Right atrium auricular region (tissue), 2 donors: ENCODE data around the gene LPP. TPM values are rescaled to one million over a fixed set of nuclear protein-coding genes. Genes with fewer than 3 reads are reported as not detected.

Source experiments
- DNase-seq: peaks from one replicate; pipeline ENCODE4 v3.0.0-alpha.2; 2019; ENCODE audit warnings: low spot score
- H3K27ac ChIP-seq, 2 donors: fragments of 200-600 bp; sonication (generic); 1 replicate in 1 of 2; 2 replicates in 1 of 2; pipeline ENCODE4 v1.5.1; 2016 to 2019
- H3K27me3 ChIP-seq, 2 donors: fragments of 200-600 bp; sonication (generic); one replicate each; pipeline versions ENCODE4 v1.5.1 to v1.6.0; 2017 to 2019
- H3K36me3 ChIP-seq: fragments of 200-600 bp; sonication (generic); one replicate; pipeline ENCODE4 v1.5.1; 2016
- H3K4me1 ChIP-seq, 2 donors: fragments of 200-600 bp; sonication (generic); one replicate each; pipeline versions ENCODE4 v1.5.1 to v1.6.0; 2017 to 2019
- H3K4me3 ChIP-seq, 2 donors: fragments of 200-600 bp; sonication (generic); 1 replicate in 1 of 2; 2 replicates in 1 of 2; pipeline ENCODE4 v1.5.1; 2017 to 2019; ENCODE audit warnings: mild to moderate bottlenecking in 1 of 2, moderate library complexity in 1 of 2
- H3K9me3 ChIP-seq, 2 donors: fragments of 200-600 bp; sonication (generic); one replicate each; pipeline ENCODE4 v1.5.1; 2019
- total RNA-seq, 2 donors: library from RNA; depleted of rRNA; stranded (reverse); fragments of >200 nt; gene quantifications; one replicate each; pipeline ENCODE4 v1.1.0, GENCODE V29; 2016
- TF ChIP-seq, protein P1 (sequence below), 2 donors: fragments of 200-600 bp; sonication (generic); IDR thresholded peaks; one replicate each; pipeline ENCODE4 v1.5.1; 2019; ENCODE audit warnings: antibody characterized with exemption in 2 of 2

LPP gene
- total RNA-seq, 2 donors from 2014 or later: 117 to 186 TPM

DNA sequence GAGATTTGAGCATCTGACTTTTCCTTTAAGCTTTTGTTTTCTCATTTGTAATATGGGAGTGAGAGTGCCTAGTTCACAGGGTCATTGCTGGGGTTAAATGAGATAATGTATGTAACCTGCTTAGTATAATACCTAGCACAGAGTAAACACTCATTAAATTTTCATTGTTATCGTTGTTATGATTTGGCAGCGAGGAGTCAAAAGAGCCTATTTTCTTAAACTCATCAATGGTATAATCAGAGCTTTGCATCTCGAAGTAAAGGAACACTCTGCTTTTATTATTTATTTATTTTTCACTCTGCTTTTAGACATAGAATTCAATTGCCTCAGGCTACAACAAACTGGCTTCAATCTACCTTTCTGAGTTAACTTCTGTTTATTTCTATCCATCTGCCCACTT is 52.8 kb downstream of the LPP start:
- H3K4me1 ChIP-seq: peaks cover 0 to 48% of the 10 kb centered on the region in 2 donors

DNA sequence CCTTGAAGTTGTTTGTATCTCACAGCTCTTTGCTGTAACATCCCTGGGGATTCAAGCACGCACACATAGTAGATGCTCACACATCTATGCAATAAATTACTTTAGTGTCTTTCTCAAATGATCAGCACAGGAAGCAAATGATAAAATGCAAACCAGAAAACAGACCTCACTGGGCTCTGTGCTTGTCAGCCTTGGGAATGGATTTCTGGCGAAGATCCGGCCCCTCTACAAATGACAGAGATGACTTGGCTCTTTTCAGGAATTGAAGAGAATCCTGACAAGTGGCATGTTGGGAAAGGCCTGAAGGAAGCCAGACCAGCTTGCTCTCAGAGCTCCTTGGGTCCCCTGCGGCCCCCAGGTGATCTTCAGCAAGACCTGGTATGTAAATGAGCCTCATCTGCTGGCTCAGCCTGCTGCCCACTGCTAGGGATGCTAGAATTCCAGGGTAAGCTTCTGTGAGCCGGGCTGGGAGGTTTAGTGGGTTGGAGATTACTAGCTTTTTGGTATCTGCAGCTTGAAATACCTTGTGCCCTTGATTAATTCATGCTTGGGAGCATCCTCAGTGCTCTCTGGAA is 54.1 kb downstream of the LPP start:
- no peaks in the 10 kb centered on the region for H3K27me3 ChIP-seq
- DNase-seq: peak; percentile 58
- H3K9me3 ChIP-seq: no peaks in the 10 kb centered on the region
- peaks cover 0 to 52% of the 10 kb centered on the region in 2 donors for H3K4me1 ChIP-seq
- TF ChIP-seq, protein P1, sequence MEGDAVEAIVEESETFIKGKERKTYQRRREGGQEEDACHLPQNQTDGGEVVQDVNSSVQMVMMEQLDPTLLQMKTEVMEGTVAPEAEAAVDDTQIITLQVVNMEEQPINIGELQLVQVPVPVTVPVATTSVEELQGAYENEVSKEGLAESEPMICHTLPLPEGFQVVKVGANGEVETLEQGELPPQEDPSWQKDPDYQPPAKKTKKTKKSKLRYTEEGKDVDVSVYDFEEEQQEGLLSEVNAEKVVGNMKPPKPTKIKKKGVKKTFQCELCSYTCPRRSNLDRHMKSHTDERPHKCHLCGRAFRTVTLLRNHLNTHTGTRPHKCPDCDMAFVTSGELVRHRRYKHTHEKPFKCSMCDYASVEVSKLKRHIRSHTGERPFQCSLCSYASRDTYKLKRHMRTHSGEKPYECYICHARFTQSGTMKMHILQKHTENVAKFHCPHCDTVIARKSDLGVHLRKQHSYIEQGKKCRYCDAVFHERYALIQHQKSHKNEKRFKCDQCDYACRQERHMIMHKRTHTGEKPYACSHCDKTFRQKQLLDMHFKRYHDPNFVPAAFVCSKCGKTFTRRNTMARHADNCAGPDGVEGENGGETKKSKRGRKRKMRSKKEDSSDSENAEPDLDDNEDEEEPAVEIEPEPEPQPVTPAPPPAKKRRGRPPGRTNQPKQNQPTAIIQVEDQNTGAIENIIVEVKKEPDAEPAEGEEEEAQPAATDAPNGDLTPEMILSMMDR (IDR thresholded peaks at IDR 0.05): no peak
- H3K27ac ChIP-seq: peak overlapping the region; percentile 59 to 74
- H3K36me3 ChIP-seq: peaks cover 16% of the 10 kb centered on the region
- H3K4me3 ChIP-seq: no peak overlapping the region

More for the DNA sequence above, 52.8 kb downstream of the LPP start:
- peak overlapping the region; percentile 29 to 74 for H3K27ac ChIP-seq
- H3K9me3 ChIP-seq: no peaks in the 10 kb centered on the region
- TF ChIP-seq, protein P1 (IDR thresholded peaks at IDR 0.05): no peak
- no peak overlapping the region for H3K4me3 ChIP-seq
- DNase-seq: no peak
- no peaks in the 10 kb centered on the region for H3K27me3 ChIP-seq
- H3K36me3 ChIP-seq: peaks cover 16% of the 10 kb centered on the region

DNA sequence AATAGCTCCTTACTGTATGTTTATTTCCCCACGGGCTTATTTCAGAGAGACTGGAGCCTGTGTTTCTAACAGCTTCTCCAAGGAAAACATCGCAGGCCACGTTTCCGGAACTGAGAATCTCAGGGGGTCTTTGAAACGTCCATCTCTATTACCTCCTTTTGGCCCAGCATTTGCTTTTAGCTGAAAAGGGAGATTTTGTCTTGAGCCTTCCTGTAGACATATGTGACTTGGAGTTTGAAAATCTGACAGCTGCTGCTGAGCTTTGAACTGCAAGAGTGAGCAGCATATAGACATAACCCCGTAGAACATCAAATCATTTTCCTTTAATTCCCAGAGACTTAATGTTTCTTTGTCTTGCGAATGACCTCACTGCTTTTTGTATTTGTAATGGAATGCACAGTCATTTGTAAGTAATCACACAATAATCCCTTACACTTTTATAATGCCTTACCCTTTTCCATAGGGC is 54.6 kb downstream of the LPP start:
- Histone ChIP-seq H3K4me1 (peaks cover 0 to 56% of the 10 kb centered on the region in 2 donors), H3K9me3 (no peaks in the 10 kb centered on the region), H3K27ac (peak overlapping the region; percentile 59 to 74), H3K36me3 (peaks cover 16% of the 10 kb centered on the region), H3K27me3 (no peaks in the 10 kb centered on the region), H3K4me3 (no peak overlapping the region)
- TF ChIP-seq, protein P1 (IDR thresholded peaks at IDR 0.05): no peak
- DNase-seq: no peak

DNA sequence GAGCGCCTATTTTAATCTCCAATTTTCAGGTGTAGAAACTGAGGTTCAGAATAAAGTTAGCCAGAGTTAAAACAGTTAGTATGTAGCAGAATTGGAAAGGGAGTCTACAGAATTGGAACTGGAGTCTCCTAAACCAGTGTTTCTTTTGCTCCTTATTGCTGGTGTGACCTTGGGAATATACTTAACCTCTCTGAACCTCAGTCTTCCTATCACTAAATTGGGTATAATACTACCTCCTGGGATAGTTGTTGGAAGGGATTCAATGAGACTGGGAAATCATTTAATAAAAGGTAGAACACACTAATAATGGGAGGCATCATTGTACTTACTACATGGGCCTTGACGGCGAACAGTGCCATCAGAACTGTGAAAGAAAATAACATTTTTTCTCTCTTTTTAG is 55.1 kb downstream of the LPP start:
- Histone ChIP-seq H3K27me3 (no peaks in the 10 kb centered on the region), H3K27ac (peak overlapping the region; percentile 55 to 74)

DNA sequence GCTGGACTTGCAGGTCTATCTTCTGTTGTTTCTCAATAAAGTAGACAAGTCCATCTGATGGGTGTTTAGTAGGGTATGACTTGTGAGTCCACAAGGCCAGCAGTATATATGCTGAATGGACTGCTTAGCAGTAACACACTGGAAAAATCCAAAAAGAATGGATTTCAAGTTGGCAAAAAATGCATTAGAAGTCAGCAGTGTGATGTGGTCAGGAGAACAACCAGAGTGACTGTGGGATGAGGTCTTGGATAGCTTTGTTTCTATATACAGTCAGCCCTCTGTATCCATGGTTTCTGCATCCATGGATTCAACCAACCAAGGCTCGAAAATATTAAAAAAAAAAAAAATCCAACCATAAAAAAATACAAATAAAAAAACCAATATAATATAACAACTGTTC is 55.8 kb downstream of the LPP start:
- no peak for DNase-seq
- Histone ChIP-seq H3K4me3 (no peak overlapping the region), H3K36me3 (peaks cover 22% of the 10 kb centered on the region), H3K27ac (peak overlapping the region; percentile 55 to 74), H3K9me3 (no peaks in the 10 kb centered on the region), H3K27me3 (no peaks in the 10 kb centered on the region), H3K4me1 (peaks cover 0 to 56% of the 10 kb centered on the region in 2 donors)
- TF ChIP-seq, protein P1 (IDR thresholded peaks at IDR 0.05): no peak

More for the DNA sequence above, 55.1 kb downstream of the LPP start:
- TF ChIP-seq, protein P1 (IDR thresholded peaks at IDR 0.05): no peak
- no peak for DNase-seq
- no peaks in the 10 kb centered on the region for H3K9me3 ChIP-seq
- H3K36me3 ChIP-seq: peaks cover 17% of the 10 kb centered on the region
- H3K4me1 ChIP-seq: peaks cover 0 to 56% of the 10 kb centered on the region in 2 donors
- H3K4me3 ChIP-seq: no peak overlapping the region

DNA sequence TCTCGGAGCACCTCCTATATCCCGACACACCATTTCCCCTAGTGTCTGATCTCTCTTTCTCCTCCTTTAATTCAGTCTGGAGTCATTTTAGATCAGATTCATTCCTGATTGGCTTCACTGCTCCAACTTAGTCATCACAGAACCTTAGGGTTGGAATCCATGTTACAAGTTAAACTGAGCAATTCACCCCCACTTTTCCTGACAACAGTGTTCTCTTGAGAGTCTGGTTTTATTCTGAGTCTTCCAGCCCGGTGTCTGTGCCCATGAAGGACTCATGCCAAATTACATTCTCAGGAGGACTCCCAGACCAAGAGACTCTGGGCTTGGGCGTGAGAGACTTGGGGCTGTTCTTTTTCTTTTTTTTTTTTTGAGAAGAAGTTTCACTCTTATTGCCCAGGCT is 57.5 kb downstream of the LPP start:
- TF ChIP-seq, protein P1 (IDR thresholded peaks at IDR 0.05): no peak
- Histone ChIP-seq H3K4me3 (no peak overlapping the region), H3K9me3 (no peaks in the 10 kb centered on the region), H3K4me1 (peaks cover 0 to 56% of the 10 kb centered on the region in 2 donors), H3K27ac (peak overlapping the region; percentile 78 to 96), H3K27me3 (no peaks in the 10 kb centered on the region), H3K36me3 (peaks cover 22% of the 10 kb centered on the region)
- DNase-seq: peak; percentile 56
